SK-N-SH treated with all-trans-retinoic acid at 6 μM for 48 hours (cell line): ENCODE results near the gene CD6.
"Not testable (repeated sequence)": the region's sequence is repeated elsewhere in the genome, so short reads cannot be mapped to it uniquely, and the experiment has no call there.

Experiments
- ATAC-seq: fragments of 200-7000 bp; cut with Tn5 transposase; 3 replicates; pipeline ENCODE4 v1.9.1; 2020; ENCODE audit warnings: mild to moderate bottlenecking, moderate library complexity
- BACH2 ChIP-seq: fragments of 250-450 bp; sonication (Bioruptor Pico); IDR thresholded peaks from 2 replicates; pipeline ENCODE4 v1.9.0; 2021; ENCODE audit warnings: mild to moderate bottlenecking, borderline replicate concordance
- CSDC2 ChIP-seq: fragments of 250-450 bp; sonication (Bioruptor Pico); IDR thresholded peaks from 2 replicates; pipeline ENCODE4 v1.5.0; 2020; ENCODE audit warnings: mild to moderate bottlenecking, moderate library complexity
- ESRRG ChIP-seq: fragments of 250-450 bp; sonication (Bioruptor Pico); IDR thresholded peaks from 2 replicates; pipeline ENCODE4 v1.6.1; 2021; ENCODE audit warnings: mild to moderate bottlenecking
- GLIS3 ChIP-seq: fragments of 250-450 bp; sonication (Bioruptor Pico); IDR thresholded peaks from 2 replicates; pipeline ENCODE4 v1.5.0; 2020; ENCODE audit warnings: mild to moderate bottlenecking, moderate library complexity
- ISL1 ChIP-seq: fragments of 250-450 bp; sonication (Bioruptor Pico); IDR thresholded peaks from 2 replicates; pipeline ENCODE4 v2.1.2; 2022; ENCODE audit warnings: mild to moderate bottlenecking, moderate library complexity
- OSR1 ChIP-seq: fragments of 250-450 bp; sonication (Bioruptor Pico); IDR thresholded peaks from 2 replicates; pipeline ENCODE4 v1.8.0; 2022; ENCODE audit warnings: moderate library complexity, mild to moderate bottlenecking, inconsistent platforms
- RARB ChIP-seq: fragments of 250-450 bp; sonication (Bioruptor Pico); IDR thresholded peaks from 2 replicates; pipeline ENCODE4 v1.8.0; 2021; ENCODE audit warnings: mild to moderate bottlenecking, moderate library complexity
- SNAI2 ChIP-seq: fragments of 250-450 bp; sonication (Bioruptor Pico); IDR thresholded peaks from 2 replicates; pipeline ENCODE4 v1.5.0; 2020; ENCODE audit warnings: mild to moderate bottlenecking, moderate library complexity
- TCF4 ChIP-seq: fragments of 250-450 bp; sonication (Bioruptor Pico); IDR thresholded peaks from 2 replicates; pipeline ENCODE4 v1.8.0; 2021; ENCODE audit warnings: mild to moderate bottlenecking, moderate library complexity, borderline replicate concordance
- TOX ChIP-seq: fragments of 250-450 bp; sonication (Bioruptor Pico); IDR thresholded peaks from 2 replicates; pipeline ENCODE4 v1.8.0; 2021; ENCODE audit warnings: mild to moderate bottlenecking, moderate library complexity, borderline replicate concordance
- ZC3H10 ChIP-seq: fragments of 250-450 bp; sonication (Bioruptor Pico); IDR thresholded peaks from 2 replicates; pipeline ENCODE4 v1.5.1; 2021; ENCODE audit warnings: mild to moderate bottlenecking, moderate library complexity
- ZFP3 ChIP-seq: fragments of 250-450 bp; sonication (Bioruptor Pico); IDR thresholded peaks from 2 replicates; pipeline ENCODE4 v1.5.0; 2020; ENCODE audit warnings: mild to moderate bottlenecking, moderate library complexity
- ZFP30 ChIP-seq: fragments of 450-650 bp; formaldehyde crosslinking; IDR thresholded peaks from 2 replicates; pipeline ENCODE4 v1.5.0; 2022; ENCODE audit warnings: mild to moderate bottlenecking, moderate library complexity
- ZNF70 ChIP-seq: fragments of 450-650 bp; formaldehyde crosslinking; IDR thresholded peaks from 2 replicates; pipeline ENCODE4 v1.5.0; 2020; ENCODE audit warnings: mild to moderate bottlenecking, moderate library complexity
- ZNF8 ChIP-seq: fragments of 450-650 bp; formaldehyde crosslinking; IDR thresholded peaks from 2 replicates; pipeline ENCODE4 v1.5.0; 2020; ENCODE audit warnings: mild to moderate bottlenecking, moderate library complexity
- TF ChIP-seq, protein P1 (sequence below): fragments of 250-450 bp; sonication (Bioruptor Pico); IDR thresholded peaks from 2 replicates; pipeline ENCODE4 v1.5.1; 2021; ENCODE audit warnings: mild to moderate bottlenecking, moderate library complexity
- TF ChIP-seq, protein P2 (sequence below): fragments of 250-450 bp; sonication (Bioruptor Pico); IDR thresholded peaks from 2 replicates; pipeline ENCODE4 v1.8.0; 2020; ENCODE audit warnings: mild to moderate bottlenecking, moderate library complexity, borderline replicate concordance
- TF ChIP-seq, protein P3 (sequence below): fragments of 250-450 bp; sonication (Bioruptor Pico); IDR thresholded peaks from 2 replicates; pipeline ENCODE4 v1.5.0; 2020; ENCODE audit warnings: mild to moderate bottlenecking, moderate library complexity
- TF ChIP-seq, protein P4 (sequence below): fragments of 250-450 bp; sonication (Bioruptor Pico); IDR thresholded peaks from 2 replicates; pipeline ENCODE4 v1.5.1; 2020; ENCODE audit warnings: low read depth, mild to moderate bottlenecking, moderate library complexity
- TF ChIP-seq, protein P5 (sequence below): fragments of 250-450 bp; sonication (Bioruptor Pico); IDR thresholded peaks from 2 replicates; pipeline ENCODE4 v1.8.0; 2021; ENCODE audit warnings: low read depth, mild to moderate bottlenecking, moderate library complexity, borderline replicate concordance

CD6 gene

DNA sequence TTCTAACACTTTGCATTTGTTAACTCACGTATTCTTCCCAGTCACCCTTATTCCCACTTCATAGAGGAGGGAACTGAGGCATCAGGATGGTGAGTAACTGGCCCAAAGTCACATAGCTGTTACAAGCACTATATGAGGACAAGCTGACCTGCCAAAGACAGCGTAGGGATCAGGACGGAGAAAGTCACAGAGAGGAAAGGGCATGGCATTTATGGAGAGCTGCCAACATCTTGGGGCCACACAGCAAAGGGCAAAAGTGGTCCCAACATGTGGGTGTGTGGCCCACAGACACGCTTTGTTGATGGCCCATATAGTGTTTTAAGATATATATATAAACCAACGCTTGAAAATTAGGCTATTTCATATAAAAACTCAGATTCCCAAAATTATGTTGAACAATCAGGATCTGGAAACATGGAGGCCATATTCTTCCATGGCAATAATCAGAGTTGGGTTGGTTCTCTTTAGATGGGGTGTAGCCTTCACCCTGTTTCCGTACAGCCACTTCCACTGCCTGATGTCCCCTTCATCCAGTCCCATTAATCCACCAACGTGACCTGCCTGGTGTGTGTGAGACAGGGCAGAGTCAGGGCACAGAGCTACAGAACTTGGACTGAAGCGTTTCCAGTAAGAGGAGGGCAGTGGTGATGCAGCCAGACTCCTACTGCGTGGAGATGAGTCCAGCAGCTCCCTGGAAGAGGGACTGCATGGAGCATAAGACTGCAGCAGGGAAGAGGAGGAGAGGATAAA lies 90.9 kb downstream of the CD6 start:
- no peak for ATAC-seq
- TF ChIP-seq ISL1 (no peak), TOX (CRISPR knock-in tag) (no peak), BACH2 (CRISPR knock-in tag) (no peak), ZC3H10 (CRISPR knock-in tag) (no peak), GLIS3 (CRISPR knock-in tag) (no peak), SNAI2 (no peak)
- TF ChIP-seq, protein P1, sequence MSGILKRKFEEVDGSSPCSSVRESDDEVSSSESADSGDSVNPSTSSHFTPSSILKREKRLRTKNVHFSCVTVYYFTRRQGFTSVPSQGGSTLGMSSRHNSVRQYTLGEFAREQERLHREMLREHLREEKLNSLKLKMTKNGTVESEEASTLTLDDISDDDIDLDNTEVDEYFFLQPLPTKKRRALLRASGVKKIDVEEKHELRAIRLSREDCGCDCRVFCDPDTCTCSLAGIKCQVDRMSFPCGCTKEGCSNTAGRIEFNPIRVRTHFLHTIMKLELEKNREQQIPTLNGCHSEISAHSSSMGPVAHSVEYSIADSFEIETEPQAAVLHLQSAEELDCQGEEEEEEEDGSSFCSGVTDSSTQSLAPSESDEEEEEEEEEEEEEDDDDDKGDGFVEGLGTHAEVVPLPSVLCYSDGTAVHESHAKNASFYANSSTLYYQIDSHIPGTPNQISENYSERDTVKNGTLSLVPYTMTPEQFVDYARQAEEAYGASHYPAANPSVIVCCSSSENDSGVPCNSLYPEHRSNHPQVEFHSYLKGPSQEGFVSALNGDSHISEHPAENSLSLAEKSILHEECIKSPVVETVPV, result no peak

DNA sequence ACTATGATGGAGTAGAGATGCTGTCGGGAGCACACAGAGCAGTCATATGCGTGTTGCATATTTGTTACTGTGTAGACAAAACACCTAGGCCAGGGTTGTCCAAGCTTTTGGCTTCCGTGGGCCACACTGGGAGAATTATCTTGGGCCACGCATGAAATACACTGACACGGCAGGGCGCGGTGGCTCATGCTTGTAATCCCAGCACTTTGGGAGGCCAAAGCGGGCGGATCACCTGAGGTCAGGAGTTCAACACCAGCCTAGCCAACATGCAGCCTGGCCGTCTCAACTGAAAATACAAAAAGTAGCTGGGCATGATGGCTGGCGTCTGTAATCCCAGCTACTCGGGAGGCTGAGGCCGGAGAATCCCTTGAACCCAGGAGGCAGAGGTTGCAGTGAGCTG lies 93.8 kb downstream of the CD6 start:
- not testable (repeated sequence) for ATAC-seq

DNA sequence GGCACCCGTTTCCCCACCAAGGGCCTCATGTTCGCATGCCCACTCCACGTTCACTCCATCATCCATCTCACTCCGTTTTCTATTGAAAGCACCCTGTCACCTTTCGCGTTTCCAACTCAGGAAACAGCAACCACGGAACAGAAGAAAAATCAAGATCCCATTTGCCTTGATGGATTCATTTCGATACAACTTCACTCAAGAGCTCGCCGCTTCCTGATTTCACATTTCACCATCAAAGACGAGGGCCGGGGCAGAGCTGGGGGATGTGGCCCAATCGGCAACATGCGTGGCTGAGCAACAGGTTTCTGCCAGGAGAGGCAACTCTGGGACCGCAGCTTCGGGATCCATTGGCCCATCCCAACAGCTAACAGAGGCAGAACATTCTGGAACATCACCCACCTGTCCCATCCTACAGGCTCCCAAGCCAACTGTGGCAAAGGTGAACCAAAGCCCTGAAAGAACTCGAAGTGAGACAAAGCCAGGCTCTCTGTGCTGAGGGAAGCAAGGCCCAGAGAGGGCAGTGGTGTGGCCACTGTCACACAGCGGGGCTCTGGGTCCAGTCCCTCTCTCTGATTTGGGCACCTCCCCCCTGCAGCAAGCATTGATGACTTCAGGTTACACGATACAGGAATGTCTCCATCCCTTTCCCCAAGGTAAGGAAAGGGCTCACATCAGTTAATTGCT lies 94.6 kb downstream of the CD6 start:
- TF ChIP-seq ESRRG (CRISPR knock-in tag) (no peak), ZFP30 (CRISPR knock-in tag) (no peak), RARB (no peak), ZNF70 (no peak), OSR1 (no peak), ZC3H10 (CRISPR knock-in tag) (no peak), TCF4 (CRISPR knock-in tag) (no peak), SNAI2 (no peak), ISL1 (no peak), TOX (CRISPR knock-in tag) (no peak)
- TF ChIP-seq, protein P2, sequence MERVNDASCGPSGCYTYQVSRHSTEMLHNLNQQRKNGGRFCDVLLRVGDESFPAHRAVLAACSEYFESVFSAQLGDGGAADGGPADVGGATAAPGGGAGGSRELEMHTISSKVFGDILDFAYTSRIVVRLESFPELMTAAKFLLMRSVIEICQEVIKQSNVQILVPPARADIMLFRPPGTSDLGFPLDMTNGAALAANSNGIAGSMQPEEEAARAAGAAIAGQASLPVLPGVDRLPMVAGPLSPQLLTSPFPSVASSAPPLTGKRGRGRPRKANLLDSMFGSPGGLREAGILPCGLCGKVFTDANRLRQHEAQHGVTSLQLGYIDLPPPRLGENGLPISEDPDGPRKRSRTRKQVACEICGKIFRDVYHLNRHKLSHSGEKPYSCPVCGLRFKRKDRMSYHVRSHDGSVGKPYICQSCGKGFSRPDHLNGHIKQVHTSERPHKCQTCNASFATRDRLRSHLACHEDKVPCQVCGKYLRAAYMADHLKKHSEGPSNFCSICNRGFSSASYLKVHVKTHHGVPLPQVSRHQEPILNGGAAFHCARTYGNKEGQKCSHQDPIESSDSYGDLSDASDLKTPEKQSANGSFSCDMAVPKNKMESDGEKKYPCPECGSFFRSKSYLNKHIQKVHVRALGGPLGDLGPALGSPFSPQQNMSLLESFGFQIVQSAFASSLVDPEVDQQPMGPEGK (CRISPR knock-in tag), result no peak
- TF ChIP-seq, protein P3, sequence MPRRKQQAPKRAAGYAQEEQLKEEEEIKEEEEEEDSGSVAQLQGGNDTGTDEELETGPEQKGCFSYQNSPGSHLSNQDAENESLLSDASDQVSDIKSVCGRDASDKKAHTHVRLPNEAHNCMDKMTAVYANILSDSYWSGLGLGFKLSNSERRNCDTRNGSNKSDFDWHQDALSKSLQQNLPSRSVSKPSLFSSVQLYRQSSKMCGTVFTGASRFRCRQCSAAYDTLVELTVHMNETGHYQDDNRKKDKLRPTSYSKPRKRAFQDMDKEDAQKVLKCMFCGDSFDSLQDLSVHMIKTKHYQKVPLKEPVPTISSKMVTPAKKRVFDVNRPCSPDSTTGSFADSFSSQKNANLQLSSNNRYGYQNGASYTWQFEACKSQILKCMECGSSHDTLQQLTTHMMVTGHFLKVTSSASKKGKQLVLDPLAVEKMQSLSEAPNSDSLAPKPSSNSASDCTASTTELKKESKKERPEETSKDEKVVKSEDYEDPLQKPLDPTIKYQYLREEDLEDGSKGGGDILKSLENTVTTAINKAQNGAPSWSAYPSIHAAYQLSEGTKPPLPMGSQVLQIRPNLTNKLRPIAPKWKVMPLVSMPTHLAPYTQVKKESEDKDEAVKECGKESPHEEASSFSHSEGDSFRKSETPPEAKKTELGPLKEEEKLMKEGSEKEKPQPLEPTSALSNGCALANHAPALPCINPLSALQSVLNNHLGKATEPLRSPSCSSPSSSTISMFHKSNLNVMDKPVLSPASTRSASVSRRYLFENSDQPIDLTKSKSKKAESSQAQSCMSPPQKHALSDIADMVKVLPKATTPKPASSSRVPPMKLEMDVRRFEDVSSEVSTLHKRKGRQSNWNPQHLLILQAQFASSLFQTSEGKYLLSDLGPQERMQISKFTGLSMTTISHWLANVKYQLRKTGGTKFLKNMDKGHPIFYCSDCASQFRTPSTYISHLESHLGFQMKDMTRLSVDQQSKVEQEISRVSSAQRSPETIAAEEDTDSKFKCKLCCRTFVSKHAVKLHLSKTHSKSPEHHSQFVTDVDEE, result no peak
- TF ChIP-seq, protein P1, result no peak
- TF ChIP-seq, all 23 proteins: peak for 0
- no peak for ATAC-seq

DNA sequence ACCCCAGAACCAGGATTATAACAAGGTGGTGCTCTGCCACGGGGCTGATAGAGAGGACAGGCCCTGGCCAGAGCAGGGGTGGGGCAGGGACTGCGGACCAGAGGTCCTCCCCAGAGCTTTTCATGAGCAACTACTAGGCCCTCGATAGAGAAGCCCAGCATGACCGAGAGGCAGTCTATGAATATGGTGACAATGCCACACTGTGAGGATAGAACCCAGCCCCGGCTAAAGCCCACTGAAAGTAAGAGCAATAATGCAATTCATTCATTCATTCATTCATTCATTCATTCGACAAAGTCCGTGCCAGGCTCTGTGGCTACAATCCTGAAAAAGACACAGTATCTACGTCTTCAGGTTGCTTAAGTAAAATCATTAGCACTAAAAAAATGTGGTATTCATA lies 95.2 kb downstream of the CD6 start:
- no peak for ATAC-seq
- TF ChIP-seq, protein P3, result no peak
- TF ChIP-seq, protein P4, sequence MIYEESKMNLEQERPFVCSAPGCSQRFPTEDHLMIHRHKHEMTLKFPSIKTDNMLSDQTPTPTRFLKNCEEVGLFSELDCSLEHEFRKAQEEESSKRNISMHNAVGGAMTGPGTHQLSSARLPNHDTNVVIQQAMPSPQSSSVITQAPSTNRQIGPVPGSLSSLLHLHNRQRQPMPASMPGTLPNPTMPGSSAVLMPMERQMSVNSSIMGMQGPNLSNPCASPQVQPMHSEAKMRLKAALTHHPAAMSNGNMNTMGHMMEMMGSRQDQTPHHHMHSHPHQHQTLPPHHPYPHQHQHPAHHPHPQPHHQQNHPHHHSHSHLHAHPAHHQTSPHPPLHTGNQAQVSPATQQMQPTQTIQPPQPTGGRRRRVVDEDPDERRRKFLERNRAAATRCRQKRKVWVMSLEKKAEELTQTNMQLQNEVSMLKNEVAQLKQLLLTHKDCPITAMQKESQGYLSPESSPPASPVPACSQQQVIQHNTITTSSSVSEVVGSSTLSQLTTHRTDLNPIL (CRISPR knock-in tag), result no peak
- no peak for TF ChIP-seq ZFP3 (CRISPR knock-in tag)
- TF ChIP-seq ESRRG (CRISPR knock-in tag), result no peak
- no peak for TF ChIP-seq RARB
- TF ChIP-seq, protein P5, sequence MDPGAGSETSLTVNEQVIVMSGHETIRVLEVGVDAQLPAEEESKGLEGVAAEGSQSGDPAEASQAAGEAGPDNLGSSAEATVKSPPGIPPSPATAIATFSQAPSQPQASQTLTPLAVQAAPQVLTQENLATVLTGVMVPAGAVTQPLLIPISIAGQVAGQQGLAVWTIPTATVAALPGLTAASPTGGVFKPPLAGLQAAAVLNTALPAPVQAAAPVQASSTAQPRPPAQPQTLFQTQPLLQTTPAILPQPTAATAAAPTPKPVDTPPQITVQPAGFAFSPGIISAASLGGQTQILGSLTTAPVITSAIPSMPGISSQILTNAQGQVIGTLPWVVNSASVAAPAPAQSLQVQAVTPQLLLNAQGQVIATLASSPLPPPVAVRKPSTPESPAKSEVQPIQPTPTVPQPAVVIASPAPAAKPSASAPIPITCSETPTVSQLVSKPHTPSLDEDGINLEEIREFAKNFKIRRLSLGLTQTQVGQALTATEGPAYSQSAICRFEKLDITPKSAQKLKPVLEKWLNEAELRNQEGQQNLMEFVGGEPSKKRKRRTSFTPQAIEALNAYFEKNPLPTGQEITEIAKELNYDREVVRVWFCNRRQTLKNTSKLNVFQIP (CRISPR knock-in tag), result no peak
- TF ChIP-seq ZNF8, result no peak
- no peak for TF ChIP-seq CSDC2
- TF ChIP-seq, all 23 proteins: peak for 0
